Esophagus squamous epithelium (tissue), 5 donors: Measurements from ENCODE around the gene BCL6. TPM values are rescaled to one million over a fixed set of nuclear protein-coding genes. Genes with fewer than 3 reads are reported as not detected.
A peak's percentile ranks its signal among the peaks of the same experiment; 100 is the strongest.

ENCODE experiments used
- DNase-seq: peaks from one replicate; lab custom pipeline; 2025; lab: John Stamatoyannopoulos, UW
- H3K27ac ChIP-seq, 4 donors: fragments of 200-600 bp; sonication (generic); one replicate each; pipeline ENCODE4 v1.5.1; 2016 to 2019; ENCODE audit warnings: mild to moderate bottlenecking in 1 of 4
- H3K27me3 ChIP-seq, 4 donors: fragments of 200-600 bp; sonication (generic); 1 replicate in 3 of 4; 2 replicates in 1 of 4; pipeline versions ENCODE4 v1.5.1 to v1.6.0; 2017 to 2021; ENCODE audit warnings: antibody characterized with exemption in 1 of 4
- H3K36me3 ChIP-seq, 3 donors: fragments of 200-600 bp; sonication (generic); one replicate each; pipeline ENCODE4 v1.5.1; 2016 to 2019
- H3K4me1 ChIP-seq, 3 donors: fragments of 200-600 bp; sonication (generic); one replicate each; pipeline ENCODE4 v1.5.1; 2017 to 2019
- H3K4me3 ChIP-seq, 4 donors: fragments of 200-600 bp; sonication (generic); 1 replicate in 3 of 4; 2 replicates in 1 of 4; pipeline ENCODE4 v1.5.1; 2016 to 2019; ENCODE audit warnings: mild to moderate bottlenecking in 2 of 4, moderate library complexity in 1 of 4
- H3K9me3 ChIP-seq, 3 donors: fragments of 200-600 bp; sonication (generic); one replicate each; pipeline ENCODE4 v1.5.1; 2016 to 2019
- CTCF ChIP-seq, 6 experiments: fragments of 450-650 bp in 4 of 6; fragments of 200-600 bp in 2 of 6; sonication (generic) in 2 of 6; IDR thresholded peaks; one replicate each; pipeline ENCODE4 v1.5.1; 2016 to 2019; ENCODE audit warnings: antibody characterized with exemption in 6 of 6, mild to moderate bottlenecking in 4 of 6, moderate library complexity in 4 of 6
- POLR2A ChIP-seq, 4 donors: fragments of 450-650 bp; IDR thresholded peaks; one replicate each; pipeline ENCODE4 v1.6.1; 2017; ENCODE audit warnings: antibody characterized with exemption in 4 of 4, mild to moderate bottlenecking in 4 of 4, moderate library complexity in 3 of 4
- WGBS, 2 donors: methylation state at CpG; one replicate each; pipeline ENCODE4 v1.1.5; 2018; 5-methylcytosine and 5-hydroxymethylcytosine counted together
- intact Hi-C: fragments of 100-400 bp; cut with DNase I; formaldehyde crosslinking; loops from one replicate; pipeline ENCODE4 v1.15.0; 2022
- total RNA-seq, 4 donors: library from RNA; depleted of rRNA; stranded (reverse); fragments of >200 nt; gene quantifications; one replicate each; pipeline ENCODE4 v1.1.0, GENCODE V29; 2016
- donor health status: DM: yes; HTN: yes; CAD: no.

The BCL6 gene
- total RNA-seq, 4 donors from 2014 or later, result 30.8 to 94.4 (median 42.6) TPM

- H3K9me3 ChIP-seq, result no peaks in the 10 kb centered on the region
- H3K36me3 ChIP-seq, result no peaks in the 10 kb centered on the region
- intact Hi-C loops, result no loop called here
- H3K27ac ChIP-seq, result no peak overlapping the region
- DNase-seq, result no peak
- H3K4me1 ChIP-seq, result no peaks in the 10 kb centered on the region
- 88 to 90% methylated on average over 14 to 21 of the region's 42 CpGs for WGBS, 2 donors
- H3K4me3 ChIP-seq, result no peak overlapping the region
- TF ChIP-seq CTCF (IDR thresholded peaks at IDR 0.05) (no peak), POLR2A (IDR thresholded peaks at IDR 0.05) (no peak)
- peaks cover 0 to 26% (median 0%) of the 10 kb centered on the region in 4 donors for H3K27me3 ChIP-seq
Measured at GRCh38 chr3:187698499-187699399, 46.5 kb downstream of the BCL6 start.

- intact Hi-C loops, result no loop called here
- H3K27ac ChIP-seq, result peak overlapping the region in 1 of 4 donors; percentile 39
- H3K4me1 ChIP-seq, result no peaks in the 10 kb centered on the region
- 29 to 80% methylated on average over 1 to 3 of the region's 4 CpGs for WGBS, 2 donors
- no peak for DNase-seq
- H3K36me3 ChIP-seq, result no peaks in the 10 kb centered on the region
- H3K9me3 ChIP-seq, result no peaks in the 10 kb centered on the region
- no peak overlapping the region for H3K4me3 ChIP-seq
- TF ChIP-seq POLR2A (IDR thresholded peaks at IDR 0.05) (no peak), CTCF (IDR thresholded peaks at IDR 0.05) (no peak)
- H3K27me3 ChIP-seq, result peaks cover 0 to 45% (median 0%) of the 10 kb centered on the region in 4 donors
Measured at GRCh38 chr3:187696021-187696420, 49.2 kb downstream of the BCL6 start.

GRCh38 chr3:187695449-187695848, 49.8 kb downstream of the BCL6 start:
- Histone ChIP-seq H3K4me3 (no peak overlapping the region), H3K9me3 (no peaks in the 10 kb centered on the region), H3K27ac (no peak overlapping the region), H3K36me3 (no peaks in the 10 kb centered on the region), H3K27me3 (peaks cover 0 to 51% (median 0%) of the 10 kb centered on the region in 4 donors), H3K4me1 (no peaks in the 10 kb centered on the region)
- intact Hi-C loops, result no loop called here
- no peak for DNase-seq
- no peak for TF ChIP-seq CTCF (IDR thresholded peaks at IDR 0.05)
- no peak for TF ChIP-seq POLR2A (IDR thresholded peaks at IDR 0.05)
- 69 to 76% methylated on average over 4 of the region's 4 CpGs for WGBS, 2 donors

- 75 to 100% methylated on average over 2 to 3 of the region's 3 CpGs for WGBS, 2 donors
- Histone ChIP-seq H3K9me3 (no peaks in the 10 kb centered on the region), H3K36me3 (no peaks in the 10 kb centered on the region), H3K4me1 (no peaks in the 10 kb centered on the region), H3K27me3 (peaks cover 0 to 49% (median 0%) of the 10 kb centered on the region in 4 donors), H3K4me3 (no peak overlapping the region), H3K27ac (no peak overlapping the region)
- TF ChIP-seq POLR2A (IDR thresholded peaks at IDR 0.05) (no peak), CTCF (IDR thresholded peaks at IDR 0.05) (no peak)
- intact Hi-C loops, result no loop called here
- no peak for DNase-seq
Measured at GRCh38 chr3:187694801-187695200, 50.5 kb downstream of the BCL6 start.

- WGBS, 2 donors, result 93 to 100% methylated on average over 1 of the region's 1 CpG
- Histone ChIP-seq H3K27ac (no peak overlapping the region), H3K4me1 (no peaks in the 10 kb centered on the region), H3K9me3 (no peaks in the 10 kb centered on the region), H3K27me3 (peaks cover 0 to 48% (median 0%) of the 10 kb centered on the region in 4 donors), H3K4me3 (no peak overlapping the region), H3K36me3 (no peaks in the 10 kb centered on the region)
- DNase-seq, result no peak
- intact Hi-C loops, result no loop called here
- TF ChIP-seq POLR2A (IDR thresholded peaks at IDR 0.05), result no peak
- no peak for TF ChIP-seq CTCF (IDR thresholded peaks at IDR 0.05)
Measured at GRCh38 chr3:187693431-187693830, 51.8 kb downstream of the BCL6 start.
